GM12875 (cell line): Measurements from ENCODE around the gene C11orf98.
A peak's percentile ranks its signal among the peaks of the same experiment; 100 is the strongest.
"Not testable (repeated sequence)": the region's sequence is repeated elsewhere in the genome, so short reads cannot be mapped to it uniquely, and the experiment has no call there.

Source experiments
- H3K4me3 ChIP-seq: one replicate; pipeline ENCODE4 v1.5.1; 2011; ENCODE audit warnings: low read depth, low read length, control low read depth
- CTCF ChIP-seq: IDR thresholded peaks from 2 replicates; pipeline ENCODE4 v1.5.1; 2011; ENCODE audit warnings: low read depth, mild to moderate bottlenecking, control low read depth, inconsistent platforms, low read length, moderate library complexity, borderline replicate concordance; ENCODE audit not compliant: insufficient read depth

Gene C11orf98

DNA sequence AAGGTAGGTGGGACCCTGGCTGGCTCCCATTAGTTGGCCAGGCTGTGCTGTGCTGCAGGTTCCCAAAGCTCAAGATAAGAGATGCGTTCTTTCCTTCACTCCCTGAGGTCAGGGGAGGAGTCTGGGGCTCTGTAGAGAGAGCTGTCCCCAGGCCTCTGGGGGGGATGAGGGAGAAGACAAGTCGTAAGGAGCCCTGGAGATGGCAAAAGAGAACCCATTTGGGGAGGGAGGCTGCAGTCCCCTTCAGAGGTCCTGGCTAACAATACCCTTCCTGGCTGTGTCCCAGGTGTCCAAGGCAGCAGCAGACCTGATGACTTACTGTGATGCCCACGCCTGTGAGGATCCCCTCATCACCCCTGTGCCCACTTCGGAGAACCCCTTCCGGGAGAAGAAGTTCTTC lies 43.4 kb upstream of the C11orf98 start:
- TF ChIP-seq CTCF: no peak
- peak overlapping the region; percentile 63 for H3K4me3 ChIP-seq

- H3K4me3 ChIP-seq: peak within 1 kb of the TSS; percentile 63
- TF ChIP-seq CTCF: no peak
Observed at GRCh38 chr11:62707277-62707861, 42.4 kb upstream of the C11orf98 start, which contains the start of the genes BSCL2 and GNG3. Gene BSCL2 (minus strand): TSS chr11:62707424. CDS start chr11:62707195, 229 bp downstream. Gene GNG3 (plus strand): TSS chr11:62707676. CDS start chr11:62708296, 620 bp downstream.

DNA sequence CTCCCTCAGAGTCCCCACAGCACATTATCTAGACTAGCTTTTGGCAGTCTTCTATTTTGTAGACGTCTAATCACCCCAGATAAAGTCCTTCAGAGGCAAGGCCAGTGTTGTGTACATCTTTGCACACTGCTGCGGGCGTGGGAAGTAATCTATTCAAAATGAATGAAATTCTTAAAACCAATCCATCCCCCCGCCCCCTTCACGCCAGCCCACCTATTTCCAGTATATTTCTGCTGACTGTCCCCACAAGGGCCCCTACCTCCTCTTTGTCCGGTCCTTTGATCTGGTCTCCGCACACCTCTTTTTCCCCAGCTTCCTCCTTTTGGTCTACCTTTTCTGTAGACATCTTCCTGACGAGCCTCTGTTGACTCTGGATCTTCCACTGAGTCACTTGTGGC lies 41.8 kb upstream of the C11orf98 start:
- H3K4me3 ChIP-seq: no peak overlapping the region

GRCh38 chr11:62705880-62706849 lies 41.2 kb upstream of the C11orf98 start:
- no peak for TF ChIP-seq CTCF
- H3K4me3 ChIP-seq: peak overlapping the region; percentile 66

More for the DNA sequence above, 41.8 kb upstream of the C11orf98 start:
- TF ChIP-seq CTCF: no peak

- H3K4me3 ChIP-seq: peak overlapping the region; percentile 66
- no peak for TF ChIP-seq CTCF
Observed at GRCh38 chr11:62705413-62705812, 40.4 kb upstream of the C11orf98 start.

- not testable (repeated sequence) for H3K4me3 ChIP-seq
Observed at GRCh38 chr11:62703921-62704320, 38.9 kb upstream of the C11orf98 start.

DNA sequence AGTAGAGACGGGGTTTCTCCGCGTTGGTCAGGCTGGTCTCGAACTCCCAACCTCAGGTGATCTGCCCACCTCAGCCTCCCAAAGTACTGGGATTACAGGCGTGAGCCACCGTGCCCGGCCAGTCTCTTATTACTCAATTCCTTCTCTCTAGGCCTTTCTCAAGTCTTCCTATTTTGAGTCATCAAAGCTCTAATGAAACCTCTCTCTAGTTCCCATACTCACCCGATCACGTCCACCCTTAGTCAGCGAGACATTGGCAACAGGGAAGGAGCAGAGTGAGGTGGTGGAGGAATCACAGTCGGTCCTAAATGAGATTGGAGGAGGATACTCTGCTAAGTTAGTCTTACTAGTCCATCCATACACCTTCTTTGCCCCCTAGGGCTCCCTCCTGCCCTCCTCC lies 37.2 kb upstream of the C11orf98 start:
- TF ChIP-seq CTCF: no peak
- no peak overlapping the region for H3K4me3 ChIP-seq
